Amniotic epithelial cell (primary cell): ENCODE data around the gene OGFOD3.

Experiments used
- DNase-seq: peaks from one replicate; pipeline ENCODE4 v3.0.0-alpha.2; 2010; ENCODE audit warnings: low read depth

The OGFOD3 gene

DNA sequence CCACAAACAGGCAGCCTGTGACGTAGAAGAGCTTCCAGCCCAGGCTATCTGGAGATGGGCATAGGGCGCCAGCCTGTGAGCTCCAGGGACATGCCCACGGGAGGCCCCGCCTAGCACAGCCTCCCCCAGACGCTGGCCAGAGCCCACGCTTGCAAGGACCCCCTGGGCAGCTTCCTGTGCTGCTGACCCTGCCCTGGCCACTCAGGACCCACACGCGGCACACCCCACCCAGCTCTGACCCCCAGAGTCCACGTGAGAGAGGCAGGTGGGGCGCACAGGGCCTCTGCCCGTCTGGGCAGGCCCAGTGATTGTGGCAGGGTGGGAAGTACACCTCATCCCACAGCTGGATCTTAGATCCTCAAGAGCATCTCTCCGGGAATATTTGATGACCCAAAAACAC lies 28.3 kb upstream of the OGFOD3 start:
- DNase-seq = no peak

DNA sequence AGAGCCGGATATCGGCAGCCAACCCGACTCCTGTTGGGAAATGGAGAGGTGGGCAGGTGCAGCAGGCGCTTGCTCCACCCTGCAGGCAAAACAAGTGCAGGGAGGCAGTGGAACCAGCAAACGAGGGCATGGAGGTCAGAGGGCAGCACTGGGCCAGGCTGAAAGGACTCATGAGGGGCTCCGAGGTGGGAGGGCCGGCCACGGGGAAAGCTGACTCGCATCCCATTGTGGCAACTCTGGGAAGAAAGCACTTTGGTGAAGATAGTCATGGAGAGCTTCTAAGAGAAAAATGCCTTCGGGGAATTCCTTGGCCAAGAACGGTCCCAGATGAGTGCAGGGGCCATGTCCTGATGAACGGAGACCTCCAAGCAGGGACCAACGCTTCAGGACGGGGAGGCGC lies 27.7 kb upstream of the OGFOD3 start:
- no peak for DNase-seq

DNA sequence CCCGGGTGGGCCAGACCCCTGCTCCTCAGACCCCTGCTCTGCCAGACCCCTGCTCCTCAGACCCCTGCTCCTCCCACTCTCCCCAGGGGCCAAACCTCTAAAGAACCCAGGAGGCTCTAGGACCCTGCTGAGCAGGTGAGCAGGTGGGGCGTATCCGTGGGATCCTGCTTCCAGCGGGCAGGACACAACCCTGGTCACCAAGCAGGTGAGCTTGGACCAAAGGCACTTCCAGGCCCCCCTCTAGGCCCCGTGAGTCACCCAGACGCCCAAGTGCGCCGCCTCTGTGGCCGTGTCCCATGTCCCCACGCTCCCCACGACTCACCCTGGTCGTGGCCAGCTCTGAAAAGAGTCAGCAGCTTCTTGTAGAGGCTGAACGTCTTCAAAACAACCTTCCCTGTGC lies 27.2 kb upstream of the OGFOD3 start:
- DNase-seq = no peak

DNA sequence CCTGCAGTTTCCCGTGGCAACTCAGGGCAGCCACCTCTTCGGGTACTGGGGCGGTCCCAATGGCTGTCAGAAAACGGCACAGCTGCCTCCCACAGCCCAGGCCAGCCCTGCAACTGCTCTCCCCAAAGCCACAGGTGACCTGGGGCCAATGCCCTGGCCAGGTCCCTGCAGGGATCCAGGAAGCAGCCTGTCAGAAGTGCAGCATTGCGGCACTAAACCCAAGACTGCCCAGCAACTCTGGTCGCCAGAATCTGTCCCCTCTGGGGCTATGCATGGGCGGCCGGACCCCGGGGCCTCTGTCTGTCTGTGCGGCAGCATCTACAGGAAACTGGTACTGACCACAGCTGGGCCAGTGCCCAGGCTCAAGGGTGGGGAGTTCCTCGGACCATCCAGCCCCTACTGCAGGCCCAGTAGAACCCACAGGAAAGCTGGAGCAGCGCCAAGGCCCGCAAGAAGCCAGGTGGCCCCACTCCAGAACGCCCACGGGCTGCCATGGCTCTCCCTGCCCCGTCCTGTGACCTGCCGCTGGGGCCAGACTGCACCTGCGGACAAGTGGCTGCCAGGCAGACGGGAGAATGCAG lies 26.6 kb upstream of the OGFOD3 start:
- no peak for DNase-seq

DNA sequence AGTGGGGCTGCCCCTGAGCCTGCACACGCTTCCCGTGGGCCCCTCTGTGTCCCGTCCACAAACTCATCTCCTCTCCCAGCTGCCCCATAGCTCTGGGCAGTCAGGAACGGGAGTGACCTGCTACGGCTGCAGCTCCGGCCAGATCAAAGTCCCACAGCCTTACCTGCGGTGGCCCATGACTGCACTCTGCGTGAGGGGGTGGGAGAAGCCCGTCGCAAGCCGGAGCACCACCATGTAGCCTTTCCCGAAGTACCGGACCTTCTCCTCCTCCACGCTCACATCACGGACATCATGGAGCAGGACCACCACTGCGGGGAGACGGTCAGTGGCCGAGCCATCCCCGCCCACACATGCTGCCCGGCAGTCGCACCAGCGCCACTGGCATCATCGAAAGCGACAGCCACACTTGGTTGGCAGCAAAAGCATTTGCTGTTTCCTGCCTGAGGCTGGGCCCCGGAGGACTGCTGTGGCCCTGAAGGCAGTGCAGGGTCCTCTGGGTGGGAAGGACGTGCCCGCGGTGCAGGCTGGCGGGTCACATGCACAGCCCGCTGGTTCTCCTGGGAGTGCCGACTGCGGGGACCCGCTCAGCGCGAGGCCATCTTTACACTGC lies 26.0 kb upstream of the OGFOD3 start:
- DNase-seq = no peak

DNA sequence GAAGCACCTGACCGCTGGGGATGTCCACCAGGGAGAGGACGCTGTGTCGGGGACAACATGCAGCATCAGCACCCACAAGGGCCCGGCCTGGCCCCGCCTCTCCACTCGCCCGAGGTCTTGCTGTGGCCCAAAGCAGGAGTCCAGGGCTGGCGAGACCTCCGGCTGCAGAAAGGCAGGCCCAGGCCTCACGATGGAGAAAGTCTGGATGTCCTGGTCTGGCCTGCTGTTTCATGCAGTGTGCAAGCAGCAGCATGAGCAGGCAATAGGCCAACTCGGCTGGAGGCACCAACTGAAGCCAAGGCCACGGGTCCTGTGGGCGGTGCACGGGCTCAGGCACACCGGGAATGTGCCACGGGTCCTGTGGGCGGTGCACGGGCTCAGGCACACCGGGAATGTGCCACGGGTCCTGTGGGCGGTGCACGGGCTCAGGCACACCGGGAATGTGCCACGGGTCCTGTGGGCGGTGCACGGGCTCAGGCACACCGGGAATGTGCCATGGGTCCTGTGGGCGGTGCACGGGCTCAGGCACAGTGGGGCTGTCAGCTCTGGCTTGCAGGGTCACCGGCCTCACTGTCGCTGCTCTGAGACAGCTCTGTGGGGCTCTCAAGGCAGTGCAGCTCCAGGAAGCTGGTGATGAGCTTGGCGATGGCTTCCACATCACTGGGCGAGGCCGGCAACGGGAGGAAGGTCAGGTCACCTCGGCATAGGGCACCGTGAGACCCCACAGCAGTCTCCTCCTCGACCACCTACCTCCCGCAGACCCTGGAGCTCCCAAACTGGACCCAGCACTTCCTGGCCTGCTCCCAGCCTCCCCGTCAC lies 25.3 kb upstream of the OGFOD3 start:
- no peak for DNase-seq

DNA sequence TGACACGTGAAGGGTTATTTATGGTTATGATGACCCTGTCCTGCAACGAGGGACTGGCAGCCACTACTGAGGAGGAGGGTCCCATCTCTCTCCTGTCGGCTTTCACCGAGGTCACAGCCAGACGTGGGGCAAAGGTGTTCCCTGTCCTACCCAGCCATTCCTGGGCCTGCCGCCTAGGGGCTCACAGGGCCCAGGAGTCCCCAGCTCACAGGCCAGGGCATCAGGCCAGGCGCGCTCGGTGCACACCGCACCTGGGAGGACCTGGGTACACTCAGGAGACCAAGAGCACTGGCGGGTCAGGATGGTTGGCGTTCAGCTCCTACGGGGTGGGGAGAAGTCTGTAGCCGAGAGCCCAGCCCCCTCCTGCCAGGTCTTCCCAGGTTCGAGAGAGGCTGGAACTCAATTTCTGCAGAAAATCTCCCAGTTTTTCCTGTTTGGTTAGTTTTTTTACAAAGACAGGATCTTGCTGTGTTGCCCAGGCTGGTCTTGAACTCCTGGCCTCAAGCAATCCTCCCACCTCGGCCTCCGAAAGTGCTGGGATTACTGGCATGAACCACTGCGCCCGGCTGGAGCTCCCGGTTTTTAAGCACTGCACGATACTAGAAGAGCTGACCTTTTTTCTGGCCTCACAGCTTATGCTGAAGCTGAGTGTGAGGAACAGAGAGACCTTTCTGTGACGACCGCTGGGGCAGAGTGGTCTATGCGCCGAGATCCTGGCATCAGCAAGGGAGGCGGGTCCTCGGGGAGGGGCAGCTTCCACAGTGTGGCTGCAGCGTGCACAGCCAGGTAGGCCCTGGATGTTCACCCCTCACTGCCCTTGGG lies 24.5 kb upstream of the OGFOD3 start:
- no peak for DNase-seq

DNA sequence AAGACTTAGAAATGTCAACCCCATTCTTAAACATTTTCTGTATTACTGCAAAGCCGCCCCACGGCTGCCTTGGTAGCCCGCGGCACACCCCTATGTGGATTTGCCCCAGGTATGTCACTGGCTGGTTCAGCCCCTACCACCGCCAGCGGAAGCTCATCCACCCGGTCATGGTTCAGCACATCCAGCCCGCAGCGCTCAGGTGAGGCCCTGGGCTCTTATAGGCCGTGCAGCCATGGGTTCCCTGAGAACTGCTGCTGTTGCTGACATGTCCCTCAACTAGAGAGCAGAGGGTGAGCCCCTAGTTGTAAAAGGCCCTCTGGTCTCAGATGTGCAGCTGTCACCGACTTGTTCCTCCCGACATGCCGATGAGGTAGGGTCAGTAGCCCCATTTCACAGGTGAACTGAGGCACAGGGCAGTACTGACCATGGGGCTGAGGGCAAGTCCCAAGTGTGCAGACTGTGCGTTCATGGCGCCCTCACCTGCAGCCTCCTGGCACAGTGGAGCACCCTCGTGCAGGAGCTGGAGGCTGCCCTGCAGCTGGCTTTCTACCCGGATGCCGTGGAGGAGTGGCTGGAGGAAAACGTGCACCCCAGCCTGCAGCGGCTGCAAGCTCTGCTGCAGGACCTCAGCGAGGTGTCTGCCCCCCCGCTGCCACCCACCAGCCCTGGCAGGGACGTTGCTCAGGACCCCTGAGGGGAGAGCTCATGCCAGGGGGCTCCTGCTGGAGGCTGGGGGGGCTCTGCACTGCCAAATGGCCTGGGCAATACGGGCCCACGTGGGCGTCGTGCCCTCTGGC lies 23.5 kb upstream of the OGFOD3 start:
- no peak for DNase-seq

DNA sequence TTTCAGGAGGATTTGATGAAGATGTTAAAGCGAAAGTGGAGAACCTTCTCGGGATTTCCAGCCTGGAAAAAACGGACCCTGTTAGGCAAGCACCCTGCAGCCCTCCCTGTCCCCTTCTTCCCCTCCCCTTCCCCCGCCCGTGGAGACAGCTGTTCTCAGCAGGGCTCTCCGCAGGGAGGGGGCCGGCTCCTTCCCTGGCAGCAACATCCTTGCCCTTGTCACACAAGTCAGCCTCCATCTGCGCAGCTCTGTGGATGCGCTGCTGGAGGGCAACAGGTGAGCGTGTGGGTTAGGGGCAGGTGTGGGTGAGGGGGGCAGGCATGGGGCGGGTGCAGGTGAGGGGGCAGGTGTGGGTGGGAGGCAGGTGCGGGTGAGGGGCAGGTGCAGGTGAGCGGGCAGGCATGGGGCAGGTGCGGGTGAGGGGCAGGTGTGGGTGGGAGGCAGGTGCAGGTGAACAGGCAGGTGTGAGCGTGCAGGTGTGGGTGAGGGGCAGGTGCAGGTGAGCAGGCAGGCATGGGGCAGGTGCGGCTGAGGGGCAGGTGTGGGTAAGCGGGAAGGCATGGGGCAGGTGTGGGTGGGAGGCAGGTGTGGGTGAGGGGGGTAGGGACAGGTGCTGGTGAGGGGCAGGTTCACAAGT lies 22.7 kb upstream of the OGFOD3 start:
- no peak for DNase-seq

DNA sequence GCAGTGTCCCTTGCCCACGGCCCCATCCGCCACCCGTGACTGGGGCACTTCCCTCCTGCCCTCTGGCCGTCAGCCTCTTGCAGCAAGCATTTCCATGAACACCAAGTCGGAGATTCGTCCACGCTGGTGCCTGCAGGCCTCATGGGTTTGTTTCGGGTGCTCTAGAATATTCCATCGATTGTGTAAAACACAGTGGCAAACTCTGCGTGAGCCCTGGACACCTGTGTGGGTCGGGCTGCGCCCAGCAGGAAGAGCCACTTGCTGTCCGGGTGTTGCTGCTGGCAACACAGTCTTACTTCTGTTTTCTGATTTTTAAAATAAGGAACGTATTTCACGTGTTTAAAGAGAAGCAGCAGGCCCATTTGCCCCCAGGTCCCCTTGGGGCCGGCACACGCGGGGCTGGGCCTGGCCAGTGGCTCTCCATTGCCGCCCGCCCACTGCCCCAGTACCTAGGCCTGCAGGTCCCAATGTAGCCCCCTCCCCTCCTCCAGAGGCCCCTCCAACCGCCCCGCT lies 22.1 kb upstream of the OGFOD3 start:
- DNase-seq = no peak

DNA sequence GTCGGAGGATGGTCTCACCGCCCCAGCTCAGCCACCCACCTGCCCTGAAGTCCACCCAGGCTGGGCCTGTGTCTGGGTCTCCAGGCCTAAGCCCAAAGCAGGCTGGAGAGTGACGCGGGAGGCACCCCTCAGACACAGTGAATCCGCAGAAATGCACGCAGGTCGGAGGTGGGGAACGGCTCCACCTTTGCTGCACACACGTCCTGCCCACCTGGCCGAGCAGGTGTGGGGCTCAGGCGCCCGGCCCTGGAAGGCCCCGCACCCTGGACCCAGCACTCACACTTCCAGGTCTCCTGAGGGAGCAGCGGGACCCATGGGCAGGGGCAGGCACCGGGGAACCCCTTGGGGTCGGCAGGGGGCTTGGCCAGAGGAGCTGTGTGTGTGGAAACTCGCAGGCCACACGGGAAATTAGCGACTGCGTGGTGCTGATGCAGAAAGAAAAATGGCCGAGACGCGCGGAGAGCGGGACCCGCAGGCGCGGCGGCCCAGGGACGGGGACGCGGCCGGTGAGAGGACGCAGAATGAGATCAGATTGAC lies 21.5 kb upstream of the OGFOD3 start:
- DNase-seq = no peak

DNA sequence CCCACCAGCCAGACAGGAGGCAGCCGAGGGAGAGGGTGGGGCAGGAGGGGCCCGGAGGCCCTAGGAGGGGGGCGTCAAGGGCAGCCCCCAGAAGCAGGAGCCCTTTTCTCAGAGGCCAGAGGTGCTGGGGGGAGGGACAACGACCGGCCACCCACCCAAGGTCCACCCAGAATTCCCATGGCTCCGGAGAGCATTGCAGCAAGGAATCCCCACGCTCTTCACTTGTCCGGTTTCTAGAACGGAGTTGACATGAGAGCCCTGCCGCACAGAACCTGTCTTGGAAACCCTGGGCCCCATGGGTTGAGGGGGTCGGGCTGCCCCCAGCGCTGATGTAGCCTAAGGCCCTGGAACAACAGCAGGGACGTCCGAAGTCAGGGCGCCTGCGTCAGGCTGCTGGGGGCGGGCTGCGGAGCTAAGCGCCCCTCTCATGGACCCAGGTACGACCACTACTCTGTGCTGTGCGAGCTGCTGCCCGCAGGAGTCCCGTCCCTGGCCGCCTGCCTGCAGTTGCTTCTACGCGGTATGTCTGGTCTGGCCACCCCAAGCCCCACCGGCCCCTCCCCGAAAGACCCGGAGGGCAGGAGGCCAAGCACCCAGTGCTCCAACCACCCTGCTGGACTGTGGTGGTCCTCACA lies 20.9 kb upstream of the OGFOD3 start:
- no peak for DNase-seq

DNA sequence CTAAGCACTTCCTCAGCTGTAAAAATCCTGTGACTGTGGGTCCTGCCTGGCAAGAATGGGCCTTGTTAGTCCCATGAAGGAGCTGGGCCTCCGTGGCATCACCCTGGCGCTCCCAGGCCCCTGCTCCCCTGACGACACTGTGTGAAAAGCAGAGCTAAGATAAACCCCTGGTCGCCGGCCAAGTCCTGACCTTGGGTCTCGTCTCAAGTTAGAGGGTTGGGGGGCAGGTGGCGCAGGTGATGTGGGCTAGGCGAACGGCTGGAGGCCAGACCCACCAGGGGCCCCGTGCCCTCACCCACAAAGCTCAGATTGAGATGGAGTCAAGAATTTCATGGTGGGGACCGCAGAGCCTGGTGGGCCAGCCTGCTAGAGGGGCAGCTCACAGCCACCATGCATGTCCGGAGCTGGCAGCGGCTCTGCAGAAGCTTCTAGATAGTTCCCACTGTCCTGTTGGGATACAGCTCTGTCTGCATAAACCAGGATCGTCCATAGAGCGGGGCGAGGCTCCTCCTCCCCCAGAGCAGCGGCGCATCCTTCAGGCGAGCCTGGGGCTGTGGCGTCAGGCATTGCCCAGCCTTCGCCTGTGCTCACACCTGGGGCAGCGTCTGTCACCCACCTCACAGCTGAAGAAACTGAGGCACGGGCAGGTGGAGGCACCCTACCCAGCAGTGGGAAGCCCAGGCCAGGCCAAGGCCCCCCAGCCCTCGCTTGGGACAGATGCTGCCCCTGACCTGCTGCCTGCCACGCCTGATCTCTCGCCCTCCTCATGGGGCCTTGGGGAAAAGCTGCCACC lies 20.2 kb upstream of the OGFOD3 start:
- no peak for DNase-seq

DNA sequence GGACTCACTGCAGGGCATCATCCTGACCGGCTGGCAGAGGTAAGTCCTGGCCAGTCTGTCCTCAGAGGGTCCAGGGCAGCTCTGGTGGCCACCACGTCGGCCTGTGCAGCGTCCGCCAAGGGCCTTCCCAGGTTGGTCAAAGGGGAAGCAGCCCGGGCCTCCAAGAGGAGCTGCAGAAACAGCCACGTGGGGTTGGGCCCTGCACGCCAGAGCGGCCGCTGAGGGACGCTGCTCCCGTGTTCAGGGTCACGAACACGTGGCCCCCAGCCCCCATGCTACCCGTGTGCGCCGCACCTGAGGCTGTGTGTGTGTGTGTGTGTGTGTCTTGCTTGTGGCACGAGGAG lies 18.9 kb upstream of the OGFOD3 start:
- DNase-seq = no peak

DNA sequence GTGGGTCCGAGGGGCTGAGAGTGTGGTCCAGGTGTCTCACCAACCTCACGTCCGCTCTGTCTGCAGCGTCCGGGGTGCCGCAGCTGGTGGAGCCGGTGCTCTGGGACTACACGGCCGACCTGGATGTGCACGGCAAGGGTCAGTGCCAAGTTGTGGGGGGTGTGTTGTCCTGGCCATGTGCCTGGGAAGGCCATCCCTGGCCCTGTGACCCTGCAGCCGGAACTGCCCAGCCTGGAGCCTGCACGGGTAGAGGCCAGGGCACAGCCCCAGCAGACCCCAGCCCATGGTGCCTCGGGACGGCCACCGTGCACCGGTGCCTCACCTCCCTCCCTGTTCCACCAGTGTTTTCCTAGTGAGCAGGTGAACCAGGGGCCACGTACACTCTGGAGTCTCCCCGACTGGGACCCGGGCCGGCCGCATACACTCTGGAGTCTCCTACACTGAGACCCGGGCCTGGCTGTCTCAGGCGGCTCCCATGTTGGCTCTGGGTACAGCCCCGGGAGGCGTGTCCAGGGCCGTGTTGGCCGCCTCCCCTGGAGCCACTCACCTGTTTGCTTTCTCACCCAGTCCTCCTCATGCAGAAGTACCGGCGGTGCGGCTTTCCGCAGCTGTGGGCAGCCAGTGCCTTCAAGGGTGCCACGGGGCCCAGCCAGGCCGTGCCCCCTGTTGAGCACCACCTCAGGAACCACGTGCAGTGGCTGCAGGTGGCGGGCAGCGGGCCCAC lies 18.4 kb upstream of the OGFOD3 start:
- DNase-seq = no peak

DNA sequence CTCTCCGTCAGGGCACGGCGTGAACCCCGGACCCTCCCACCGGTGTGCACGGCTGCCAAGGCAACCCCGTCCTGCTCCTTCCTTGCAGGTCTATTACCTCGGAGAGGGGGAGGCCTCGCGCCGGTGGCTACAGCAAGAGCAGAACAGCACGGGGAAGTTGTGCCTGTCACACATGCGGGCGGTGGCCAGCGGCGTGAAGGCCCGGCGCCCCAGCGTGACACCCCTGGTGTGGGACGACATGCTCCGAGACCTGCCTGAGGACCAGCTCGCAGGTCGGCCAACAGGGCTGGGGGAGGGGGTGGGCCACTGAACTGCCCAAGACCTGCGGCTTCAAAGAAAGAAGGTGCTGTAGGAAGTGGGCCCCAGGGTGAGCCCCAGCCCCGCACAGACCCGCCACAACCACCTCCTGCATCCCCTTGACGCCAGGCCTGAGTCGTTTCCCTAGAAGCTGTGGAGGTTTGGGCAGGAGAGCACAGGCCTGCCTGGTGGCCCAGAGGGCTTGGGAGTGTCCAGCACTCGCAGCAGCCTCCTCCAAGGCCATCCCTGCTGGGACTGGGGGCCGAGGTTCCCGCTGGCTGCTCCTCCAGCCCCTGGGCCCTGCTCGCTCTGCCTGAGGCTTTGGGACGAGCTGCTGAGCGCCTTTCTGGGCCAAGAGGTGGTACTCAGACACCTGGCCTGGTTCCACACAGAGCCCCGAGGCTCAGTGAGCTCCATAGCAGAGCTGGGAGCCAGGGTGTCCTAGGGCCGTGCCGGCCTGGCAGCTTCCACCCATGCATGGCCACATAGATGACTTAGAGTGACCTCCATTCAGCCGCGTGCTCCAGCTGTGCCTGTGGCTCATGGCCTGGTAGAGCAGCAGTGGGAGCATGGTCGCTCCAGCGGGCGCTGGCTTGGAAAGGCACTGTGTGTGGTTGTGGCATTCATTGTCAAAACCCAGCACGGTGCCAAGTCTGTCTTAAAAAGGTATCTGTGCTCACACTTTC lies 17.5 kb upstream of the OGFOD3 start:
- no peak for DNase-seq

DNA sequence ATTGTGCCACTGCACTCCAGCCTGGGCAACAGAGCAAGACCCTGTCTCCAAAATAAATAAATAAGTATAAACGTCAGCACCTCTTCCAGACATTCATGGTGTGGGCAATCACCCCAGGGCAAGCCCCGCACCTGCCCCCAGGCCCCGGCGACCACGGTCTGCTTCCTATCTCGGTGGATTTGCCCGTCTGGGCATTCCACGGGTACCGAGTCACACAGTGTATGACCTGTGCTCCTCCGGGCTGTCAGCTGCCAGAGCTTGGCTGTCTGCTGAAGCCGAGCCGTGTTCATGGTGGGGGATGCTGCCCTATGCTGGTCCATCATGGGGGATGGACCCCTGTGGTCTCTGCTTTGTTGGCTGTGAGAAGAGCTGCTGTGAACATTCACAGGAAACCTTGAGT lies 16.7 kb upstream of the OGFOD3 start:
- DNase-seq = peak; percentile 44

DNA sequence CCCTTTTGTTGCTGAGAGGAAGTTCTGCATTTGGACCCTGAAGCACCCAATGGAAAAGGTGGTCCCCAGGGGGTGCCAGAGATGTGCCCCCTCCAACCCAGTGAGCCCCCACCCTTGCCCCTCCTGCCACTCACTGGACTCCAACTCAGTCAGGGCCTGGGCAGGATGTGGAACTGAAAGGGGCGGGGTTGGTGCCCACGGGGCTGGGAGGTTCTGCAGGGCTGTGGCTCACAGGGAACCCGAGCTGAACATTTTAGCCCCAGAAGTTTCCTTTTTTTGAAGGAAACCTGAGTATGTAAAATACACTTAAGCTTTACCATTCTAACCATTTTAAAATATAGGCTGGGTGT lies 15.8 kb upstream of the OGFOD3 start:
- DNase-seq = no peak
